RWPE1 (cell line): ENCODE measurements around the gene HPS4.
"Not testable (repeated sequence)": the region's sequence is repeated elsewhere in the genome, so short reads cannot be mapped to it uniquely, and the experiment has no call there.

Experiments
- CTCF ChIA-PET: fragments of 350-600 bp; sonication (Branson Sonifier 250); formaldehyde crosslinking; extraction: SDS; loops from one replicate; lab custom pipeline; 2021; lab: Yijun Ruan, JAX
- POLR2A ChIA-PET: fragments of 400-600 bp; formaldehyde crosslinking; extraction: SDS; loops from one replicate; lab custom pipeline; 2020; ENCODE audit warnings: antibody characterized with exemption; ENCODE audit not compliant: low non-redundant PET; lab: Yijun Ruan, JAX
- DNase-seq: peaks from one replicate; pipeline ENCODE4 v3.0.0; 2012; ENCODE audit warnings: low spot score
- H3K27ac ChIP-seq: fragments of 450-650 bp; 2 replicates; pipeline ENCODE4 v1.5.1; 2017
- CTCF ChIP-seq: fragments of 450-650 bp; conservative IDR thresholded peaks from 2 replicates; pipeline ENCODE4 v1.5.1; 2017; ENCODE audit warnings: low read depth, mild to moderate bottlenecking

HPS4 gene

DNA sequence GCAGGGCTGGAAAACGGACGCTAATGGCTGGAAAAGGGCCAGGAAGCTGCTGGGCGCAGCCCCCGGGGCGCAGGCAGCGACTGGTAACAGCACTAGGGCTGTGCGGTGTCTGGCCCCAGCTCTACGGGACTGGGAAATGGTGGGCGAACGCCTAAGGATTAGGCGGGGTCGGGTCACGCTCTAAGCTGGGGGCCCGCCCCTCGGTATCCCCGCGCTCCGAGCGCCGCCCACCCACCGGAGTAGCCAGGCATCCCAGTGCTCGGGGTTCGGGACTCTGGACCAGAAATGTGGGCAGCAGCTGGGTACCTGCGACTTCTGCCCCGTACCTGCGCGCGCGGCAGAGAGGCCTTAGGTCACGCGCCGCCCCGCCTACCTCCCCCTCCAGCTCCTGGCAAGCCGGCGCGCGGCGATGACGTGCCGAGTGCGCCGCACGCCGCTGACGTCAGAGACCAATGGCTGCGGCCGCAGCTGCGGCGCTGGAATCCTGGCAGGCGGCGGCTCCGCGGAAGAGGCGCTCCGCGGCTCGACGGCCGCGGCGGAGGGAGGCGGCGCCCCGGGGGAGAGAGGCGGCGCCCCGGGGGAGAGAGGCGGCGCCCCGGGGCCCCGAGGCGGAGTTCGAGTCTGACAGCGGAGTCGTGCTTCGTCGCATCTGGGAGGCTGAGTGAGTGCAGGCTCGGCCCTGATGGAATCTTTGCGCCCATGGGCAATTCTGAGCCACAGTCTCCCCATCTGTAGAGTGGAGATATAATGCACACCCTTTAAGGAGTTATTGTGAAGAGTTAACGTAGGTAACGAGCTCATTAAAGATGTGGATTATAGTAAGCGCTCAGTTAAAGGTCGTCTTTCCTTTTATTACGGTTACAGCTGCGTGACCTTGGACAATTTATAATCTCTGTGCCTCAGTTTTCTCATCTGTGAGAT is at the start of gene HPS4, which contains the start of gene SRRD:
HPS4 (minus strand) TSS at position 345 of the 921 bp plus-strand sequence. CDS start 2,021 bp downstream, outside the sequence.
SRRD (plus strand) TSS at position 439 of the 921 bp plus-strand sequence; CDS start at position 453, 14 bp downstream.
- ChIA-PET POLR2A (interaction anchor here (1.1 kb wide), 1 partner anchor 12 kb away, joined by 3 read pairs; no protein-coding TSS in a partner anchor), CTCF (no interaction called here)
- DNase-seq = peak; percentile 80

GRCh38 chr22:26529345-26529744 is 45.8 kb upstream of the HPS4 start:
- no peak for TF ChIP-seq CTCF
- DNase-seq = peak; percentile 26
- CTCF ChIA-PET = no interaction called here
- H3K27ac ChIP-seq = peak overlapping the region; percentile 64
- POLR2A ChIA-PET = no interaction called here

More for the DNA sequence above, at the start of gene HPS4, which contains the start of gene SRRD:
- TF ChIP-seq CTCF = no peak
- H3K27ac ChIP-seq = peak within 1 kb of the TSS; percentile 84

GRCh38 chr22:26528518-26528917 is 44.9 kb upstream of the HPS4 start:
- CTCF ChIA-PET, POLR2A ChIA-PET: not testable (repeated sequence)

DNA sequence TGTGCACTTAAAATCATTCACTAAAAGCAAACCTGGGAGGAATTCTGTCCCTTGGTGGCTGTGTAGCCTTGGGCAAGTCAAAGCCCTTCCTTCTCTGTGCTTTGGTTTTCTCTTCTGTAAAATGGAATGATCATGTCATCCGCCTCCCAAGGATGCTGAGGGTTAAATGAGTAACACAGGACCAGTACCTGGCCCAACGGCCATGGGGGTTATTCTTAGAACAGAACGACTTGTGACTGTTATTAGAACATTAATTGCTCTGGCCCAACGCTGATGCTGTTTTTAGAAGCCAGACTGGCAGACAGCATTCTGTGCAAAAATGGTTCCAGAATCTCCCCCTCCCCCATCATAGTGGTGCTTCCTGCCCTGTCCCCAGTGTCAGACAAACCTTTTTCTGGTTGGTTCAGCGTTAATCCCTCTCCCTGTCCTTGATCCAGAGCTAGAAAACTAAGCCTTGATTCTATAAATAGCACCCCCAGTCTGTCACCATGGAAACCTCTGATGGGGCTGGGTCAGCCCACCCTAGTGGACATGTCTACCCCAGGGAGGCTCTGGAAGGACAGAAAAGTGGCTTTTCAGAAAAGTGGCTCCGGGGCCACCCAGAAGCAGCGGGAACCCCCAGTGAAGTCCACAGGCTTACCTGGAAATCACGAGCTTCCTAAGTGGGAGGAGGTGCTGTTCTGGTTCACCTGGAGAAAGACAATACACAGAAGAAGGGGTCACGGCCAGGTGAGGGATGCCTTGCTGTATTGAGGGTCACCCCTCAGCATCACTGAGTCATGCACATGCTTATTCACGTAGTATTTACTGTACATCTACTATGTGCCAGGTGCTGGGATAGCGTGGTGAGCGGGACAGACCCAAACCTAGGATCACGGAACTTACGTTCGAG is 44.2 kb upstream of the HPS4 start:
- TF ChIP-seq CTCF = no peak
- no peak for DNase-seq
- H3K27ac ChIP-seq = no peak overlapping the region
- ChIA-PET CTCF (no interaction called here), POLR2A (no interaction called here)

More at GRCh38 chr22:26528518-26528917, 44.9 kb upstream of the HPS4 start:
- peak overlapping the region; percentile 64 for H3K27ac ChIP-seq
- not testable (repeated sequence) for DNase-seq

- ChIA-PET CTCF (no interaction called here), POLR2A (no interaction called here)
- DNase-seq = no peak
- TF ChIP-seq CTCF = no peak
- H3K27ac ChIP-seq = no peak overlapping the region
These were observed 43.6 kb upstream of the HPS4 start for GRCh38 chr22:26527167-26527566.

DNA sequence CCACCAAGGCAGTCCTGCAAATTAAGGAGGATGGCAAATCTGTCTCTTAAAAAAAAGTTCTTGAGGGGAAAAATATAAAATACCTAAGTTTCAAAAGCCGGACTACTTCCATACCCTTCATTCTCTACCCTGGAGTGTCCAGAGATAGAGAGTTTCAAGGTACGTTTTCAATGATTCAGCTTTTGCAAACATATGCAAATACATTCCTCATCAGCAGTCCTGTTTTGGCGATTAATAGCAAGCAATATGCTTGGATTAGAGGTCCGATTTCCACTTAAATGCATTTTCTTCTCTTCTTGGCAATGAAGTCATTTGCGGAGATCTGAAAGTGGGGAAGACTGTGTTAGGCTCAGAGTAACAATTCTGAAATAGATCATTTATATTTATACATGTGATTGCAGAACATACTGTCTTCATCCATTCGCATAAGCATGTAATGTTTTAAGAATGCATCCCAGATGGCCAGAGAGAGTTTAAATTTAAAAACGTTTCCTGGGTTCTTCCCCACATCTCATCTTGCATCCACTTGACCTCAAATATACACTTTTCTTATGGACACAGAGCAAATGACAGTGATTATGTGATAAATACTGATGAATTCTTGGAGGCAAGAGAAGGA is 42.5 kb upstream of the HPS4 start:
- ChIA-PET CTCF (interaction anchor here (0.6 kb wide), 1 partner anchor 150 kb away, joined by 3 read pairs; no protein-coding TSS in a partner anchor), POLR2A (no interaction called here)
- DNase-seq = no peak
- no peak for TF ChIP-seq CTCF
- no peak overlapping the region for H3K27ac ChIP-seq
